Erythroblast (primary cell): ENCODE measurements around the gene AFAP1L2.

Source experiments
- GATA1 ChIP-seq: IDR thresholded peaks from 2 replicates; pipeline ENCODE4 v1.6.1; 2011; ENCODE audit warnings: low read depth, mild to moderate bottlenecking, control low read depth, low read length, moderate library complexity
- POLR2A ChIP-seq: IDR thresholded peaks from 2 replicates; pipeline ENCODE4 v1.6.1; 2011; ENCODE audit warnings: mild to moderate bottlenecking, low read length

GRCh38 chr10:114356126-114356525 is 48.2 kb downstream of the AFAP1L2 start:
- TF ChIP-seq POLR2A (no peak), GATA1 (no peak)
